GM18519 (cell line): Measurements from ENCODE around the gene HLTF.

Experiments used
- ATAC-seq: cut with Tn5 transposase; IDR thresholded peaks from one replicate; pipeline ENCODE4 v1.9.1; 2021; ENCODE audit warnings: mild to moderate bottlenecking, moderate library complexity; ENCODE audit not compliant: unreplicated experiment, low FRiP score

HLTF gene

GRCh38 chr3:149090461-149090860 lies 4.1 kb upstream of the HLTF start:
- ATAC-seq, result no peak

GRCh38 chr3:149089395-149089794 lies 3.1 kb upstream of the HLTF start:
- no peak for ATAC-seq

GRCh38 chr3:149087208-149087607 lies 875 bp upstream of the HLTF start:
- ATAC-seq, result no peak

GRCh38 chr3:149085828-149086231 lies 503 bp downstream of the HLTF start:
- peak; percentile 27 for ATAC-seq

GRCh38 chr3:149081772-149082171 lies 4.6 kb downstream of the HLTF start:
- no peak for ATAC-seq

GRCh38 chr3:149080699-149081091 lies 5.6 kb downstream of the HLTF start:
- ATAC-seq, result no peak

- no peak for ATAC-seq
These were observed 6.2 kb downstream of the HLTF start for GRCh38 chr3:149080011-149080698.

GRCh38 chr3:149077628-149078027 lies 8.7 kb downstream of the HLTF start:
- no peak for ATAC-seq

GRCh38 chr3:149067883-149068282 lies 18.4 kb downstream of the HLTF start:
- ATAC-seq, result no peak

GRCh38 chr3:149061776-149062175 lies 24.6 kb downstream of the HLTF start:
- no peak for ATAC-seq

GRCh38 chr3:149058602-149059001 lies 27.7 kb downstream of the HLTF start:
- peak; percentile 68 for ATAC-seq

GRCh38 chr3:149058198-149058597 lies 28.1 kb downstream of the HLTF start:
- no peak for ATAC-seq

GRCh38 chr3:149055575-149055974 lies 30.8 kb downstream of the HLTF start:
- no peak for ATAC-seq

- no peak for ATAC-seq
These were observed 41.8 kb downstream of the HLTF start for GRCh38 chr3:149044339-149045083.

GRCh38 chr3:149042789-149043386 lies 43.4 kb downstream of the HLTF start:
- ATAC-seq, result peak; percentile 91

GRCh38 chr3:149038322-149038721 lies 48.0 kb downstream of the HLTF start:
- no peak for ATAC-seq

GRCh38 chr3:149037684-149038083 lies 48.6 kb downstream of the HLTF start:
- ATAC-seq, result no peak

GRCh38 chr3:149031096-149031495 lies 55.2 kb downstream of the HLTF start:
- no peak for ATAC-seq

GRCh38 chr3:149026718-149027117 lies 59.6 kb downstream of the HLTF start:
- ATAC-seq, result no peak

GRCh38 chr3:149023951-149024350 lies 62.4 kb downstream of the HLTF start:
- ATAC-seq, result no peak

GRCh38 chr3:149021830-149022229 lies 64.5 kb downstream of the HLTF start:
- ATAC-seq, result no peak

GRCh38 chr3:149020839-149021252 lies 65.5 kb downstream of the HLTF start:
- no peak for ATAC-seq
